Naive thymus-derived CD8-positive, alpha-beta T cell (primary cell): ENCODE results near the gene UNC5CL. TPM values are rescaled to one million over a fixed set of nuclear protein-coding genes. Genes with fewer than 3 reads are reported as not detected.
A peak's percentile ranks its signal among the peaks of the same experiment; 100 is the strongest.
"Not testable (repeated sequence)": the region's sequence is repeated elsewhere in the genome, so short reads cannot be mapped to it uniquely, and the experiment has no call there.

Experiments
- ATAC-seq, 2 donors: fragments of 150-1000 bp; cut with Tn5 transposase in 1 of 2; sonication (Bioruptor Pico), chemical (Tn5 transposase) in 1 of 2; 1 replicate in 1 of 2; 2 replicates in 1 of 2; pipeline ENCODE4 v1.10.0; 2021; ENCODE audit warnings: mild to moderate bottlenecking in 2 of 2, moderate library complexity in 2 of 2
- POLR2A ChIA-PET: fragments of 350-600 bp; sonication (Branson Sonifier 250); formaldehyde crosslinking; loops from one replicate; lab custom pipeline; 2021; ENCODE audit warnings: antibody characterized with exemption; lab: Charles Lee
- DNase-seq, 10 donors: peaks; one replicate each; pipeline versions ENCODE4 v3.0.0 to v3.0.0-alpha.2; 2020 to 2022
- H3K27ac Mint-ChIP-seq, 10 donors: one replicate each; pipeline ENCODE4 v1.8.0; 2020 to 2022; ENCODE audit warnings: mild to moderate bottlenecking in 10 of 10, mixed read lengths in 10 of 10, moderate library complexity in 4 of 10, inconsistent platforms in 1 of 10
- H3K27me3 Mint-ChIP-seq, 5 donors: one replicate each; pipeline ENCODE4 v1.8.0; 2021 to 2022; ENCODE audit warnings: mixed read lengths in 5 of 5
- H3K36me3 Mint-ChIP-seq, 3 donors: one replicate each; pipeline ENCODE4 v1.8.0; 2020 to 2022; ENCODE audit warnings: mixed read lengths in 3 of 3, mild to moderate bottlenecking in 2 of 3, inconsistent platforms in 1 of 3
- H3K4me1 Mint-ChIP-seq, 4 donors: one replicate each; pipeline ENCODE4 v1.8.0; 2021 to 2022; ENCODE audit warnings: mixed read lengths in 4 of 4
- H3K4me3 Mint-ChIP-seq, 10 donors: one replicate each; pipeline ENCODE4 v1.8.0; 2020 to 2022; ENCODE audit warnings: mild to moderate bottlenecking in 10 of 10, mixed read lengths in 10 of 10, moderate library complexity in 6 of 10, inconsistent platforms in 1 of 10
- H3K9me3 Mint-ChIP-seq, 9 donors: one replicate each; pipeline ENCODE4 v1.8.0; 2020 to 2022; ENCODE audit warnings: mixed read lengths in 9 of 9, mild to moderate bottlenecking in 3 of 9, inconsistent platforms in 1 of 9, moderate library complexity in 1 of 9
- polyA plus RNA-seq, 3 donors: library from polyadenylated mRNA; unstranded; fragments of 300-500 nt; fragmentation: Illumina TruSeq; gene quantifications; one replicate each; pipeline ENCODE4 v1.2.3, GENCODE V29; 2021
- total RNA-seq, 8 experiments: library from RNA in 2 of 8; stranded (reverse) in 2 of 8; gene quantifications; one replicate each; pipeline ENCODE4 v1.2.3 and lab custom pipeline; 2021 to 2026

Gene UNC5CL
- total and polyA plus RNA-seq, 5 experiments from 2014 or later: 0.07 to 7.3 (median 3.3) TPM; not detected in 1

GRCh38 chr6:41013466-41014153, 25.4 kb downstream of the UNC5CL start:
- ATAC-seq (no peak), DNase-seq (no peak)
- Mint-ChIP-seq H3K9me3 (peaks cover 0 to 6% (median 0%) of the 10 kb centered on the region in 9 donors), H3K4me1 (peaks cover 0 to 2% (median 0%) of the 10 kb centered on the region in 4 donors), H3K4me3 (no peak overlapping the region), H3K27me3 (peaks cover 0 to 11% (median 5%) of the 10 kb centered on the region in 5 donors), H3K36me3 (peaks cover 0 to 5% (median 0%) of the 10 kb centered on the region in 3 donors), H3K27ac (no peak overlapping the region)
- POLR2A ChIA-PET: no interaction called here

DNA sequence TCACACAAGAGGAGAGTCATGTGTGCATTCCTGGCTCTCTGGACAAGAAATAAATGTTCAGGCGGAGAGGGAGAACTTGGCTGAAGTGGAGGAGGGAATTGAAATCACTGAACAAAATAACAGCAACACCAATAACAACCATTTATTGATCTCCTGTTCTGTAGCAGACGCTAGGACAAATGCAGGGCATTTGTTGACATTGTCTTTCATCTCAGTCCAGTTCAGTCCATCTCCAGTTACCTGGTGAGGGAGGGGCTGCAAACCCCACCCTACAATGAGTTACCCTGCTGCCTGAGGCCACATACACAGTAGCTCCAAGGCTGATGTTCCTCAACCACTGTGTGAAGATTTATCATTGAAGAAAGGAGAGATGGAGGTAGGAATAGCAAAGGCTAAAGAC, 27.3 kb downstream of the UNC5CL start:
- Mint-ChIP-seq H3K9me3 (no peaks in the 10 kb centered on the region), H3K27ac (no peak overlapping the region), H3K4me1 (peaks cover 0 to 2% (median 0%) of the 10 kb centered on the region in 4 donors), H3K4me3 (no peak overlapping the region), H3K36me3 (no peaks in the 10 kb centered on the region), H3K27me3 (peaks cover 0 to 6% (median 2%) of the 10 kb centered on the region in 5 donors)
- ATAC-seq (no peak), DNase-seq (no peak)
- POLR2A ChIA-PET: no interaction called here

DNA sequence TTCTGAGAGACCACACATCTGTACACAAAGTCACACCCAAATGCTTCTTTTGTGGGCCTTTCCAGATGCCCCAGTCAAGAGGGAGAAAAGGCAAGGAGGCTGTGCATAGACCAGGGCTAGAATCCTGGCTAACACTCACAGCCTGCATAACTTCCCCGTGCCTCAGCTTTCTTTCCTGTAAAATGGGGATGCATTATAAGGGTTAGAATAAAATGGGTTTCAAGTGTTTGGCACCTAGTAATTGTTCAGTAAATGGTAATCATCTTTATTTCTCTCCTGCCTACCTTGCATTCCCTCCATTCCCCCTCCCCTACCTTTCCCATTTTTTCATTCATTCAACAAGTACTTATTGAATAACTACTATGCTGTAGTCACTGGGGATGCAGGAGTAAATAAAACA, 29.4 kb downstream of the UNC5CL start:
- H3K27me3 Mint-ChIP-seq: peaks cover 0 to 6% (median 4%) of the 10 kb centered on the region in 5 donors
- H3K36me3 Mint-ChIP-seq: no peaks in the 10 kb centered on the region
- H3K4me1 Mint-ChIP-seq: peaks cover 0 to 4% (median 1%) of the 10 kb centered on the region in 4 donors
- H3K4me3 Mint-ChIP-seq: no peak overlapping the region
- H3K9me3 Mint-ChIP-seq: no peaks in the 10 kb centered on the region
- no peak overlapping the region for H3K27ac Mint-ChIP-seq
- POLR2A ChIA-PET: no interaction called here
- no peak for DNase-seq
- no peak for ATAC-seq

GRCh38 chr6:41008011-41008410, 31.0 kb downstream of the UNC5CL start:
- Mint-ChIP-seq H3K27me3 (peaks cover 9 to 18% (median 15%) of the 10 kb centered on the region in 5 donors), H3K4me3 (no peak overlapping the region), H3K4me1 (peaks cover 0 to 4% (median 1%) of the 10 kb centered on the region in 4 donors), H3K27ac (no peak overlapping the region), H3K9me3 (no peaks in the 10 kb centered on the region), H3K36me3 (no peaks in the 10 kb centered on the region)
- ATAC-seq (no peak), DNase-seq (no peak)
- POLR2A ChIA-PET: interaction anchor here (0.6 kb wide), 1 partner anchor 16 kb away, joined by 3 read pairs; no protein-coding TSS in a partner anchor

DNA sequence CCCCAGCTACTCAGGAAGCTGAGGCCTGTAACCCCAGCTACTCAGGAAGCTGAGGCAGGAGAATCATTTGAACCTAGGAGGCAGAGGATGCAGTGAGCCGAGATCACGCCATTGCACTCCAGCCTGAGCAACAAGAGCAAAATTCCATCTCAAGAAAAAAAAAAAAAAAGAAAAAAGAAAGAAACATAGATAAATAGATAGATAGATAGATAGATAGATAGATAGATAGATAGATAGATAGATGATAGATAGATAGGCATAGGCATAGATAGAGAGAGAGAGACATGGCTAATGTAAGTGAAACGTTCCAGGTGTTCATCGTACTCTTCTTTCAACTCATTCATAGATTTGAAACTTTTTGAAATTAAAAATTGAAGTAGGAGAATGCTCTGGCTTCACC, 32.0 kb downstream of the UNC5CL start:
- Mint-ChIP-seq H3K27ac (peak overlapping the region in 1 of 10 donors; percentile 39), H3K27me3 (peaks cover 11 to 24% (median 19%) of the 10 kb centered on the region in 5 donors)
- H3K4me3 Mint-ChIP-seq, H3K36me3 Mint-ChIP-seq, H3K9me3 Mint-ChIP-seq, H3K4me1 Mint-ChIP-seq, DNase-seq, ATAC-seq, POLR2A ChIA-PET: not testable (repeated sequence)

GRCh38 chr6:41006217-41006616, 32.8 kb downstream of the UNC5CL start:
- H3K27me3 Mint-ChIP-seq: peaks cover 11 to 26% (median 20%) of the 10 kb centered on the region in 5 donors
- H3K4me1 Mint-ChIP-seq, H3K27ac Mint-ChIP-seq, POLR2A ChIA-PET, H3K4me3 Mint-ChIP-seq, H3K9me3 Mint-ChIP-seq, H3K36me3 Mint-ChIP-seq: not testable (repeated sequence)
- DNase-seq (peak; percentile 7 to 75 (median 55)), ATAC-seq (peak; percentile 59 to 72)

DNA sequence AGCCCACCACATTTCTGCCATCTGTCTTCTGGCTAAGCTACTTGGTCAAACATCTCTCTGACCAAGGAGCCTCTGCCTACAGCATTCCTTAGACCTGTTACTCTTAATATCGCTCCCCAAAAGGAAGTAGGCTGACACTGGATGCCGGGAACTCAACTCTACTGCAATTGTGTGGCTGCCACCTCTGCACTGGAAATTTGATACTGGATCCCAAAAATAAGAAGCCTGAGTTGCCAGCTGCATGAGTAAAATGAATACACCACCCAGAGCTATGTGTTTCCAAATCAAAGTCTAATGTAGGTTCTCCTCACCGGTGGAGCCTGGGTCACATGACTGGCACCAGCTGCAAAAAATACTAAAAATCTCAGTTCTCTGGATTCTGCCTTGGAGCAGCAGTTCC, 36.9 kb downstream of the UNC5CL start:
- Mint-ChIP-seq H3K27me3 (peaks cover 12 to 40% (median 31%) of the 10 kb centered on the region in 5 donors), H3K9me3 (no peaks in the 10 kb centered on the region), H3K36me3 (no peaks in the 10 kb centered on the region), H3K4me1 (peaks cover 0 to 4% (median under 1%) of the 10 kb centered on the region in 4 donors), H3K4me3 (no peak overlapping the region), H3K27ac (no peak overlapping the region)
- DNase-seq: no peak
- POLR2A ChIA-PET: no interaction called here
- no peak for ATAC-seq

DNA sequence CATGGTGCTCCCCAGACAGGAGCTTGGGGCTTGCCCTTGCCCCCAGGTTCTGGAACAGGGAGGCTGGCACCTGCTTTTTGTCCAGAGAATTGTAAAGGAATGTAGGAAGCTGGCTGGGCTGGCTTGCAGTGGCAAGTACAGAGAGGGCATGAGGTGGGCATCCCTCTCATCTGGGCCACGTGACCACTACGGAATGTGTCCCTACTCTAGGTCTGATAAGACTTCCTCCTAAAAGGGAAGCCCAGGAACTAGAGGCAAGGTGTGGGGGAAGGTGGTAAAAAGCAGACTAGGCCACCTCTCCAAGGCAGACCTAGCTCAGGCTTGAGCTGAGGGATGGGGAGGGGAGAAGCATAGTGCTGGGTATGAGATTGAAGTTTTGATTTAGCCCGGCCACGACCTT, 38.8 kb downstream of the UNC5CL start:
- H3K27ac Mint-ChIP-seq: peak overlapping the region in 1 of 10 donors; percentile 52

GRCh38 chr6:40999569-40999968, 39.5 kb downstream of the UNC5CL start:
- H3K4me3 Mint-ChIP-seq: no peak overlapping the region
- peaks cover 17 to 51% (median 40%) of the 10 kb centered on the region in 5 donors for H3K27me3 Mint-ChIP-seq
- POLR2A ChIA-PET: no interaction called here
- H3K27ac Mint-ChIP-seq: no peak overlapping the region
- no peaks in the 10 kb centered on the region for H3K36me3 Mint-ChIP-seq
- ATAC-seq: peak in 1 of 2 donors; percentile 37
- DNase-seq: peak in 1 of 10 donors; percentile 4
- no peaks in the 10 kb centered on the region for H3K9me3 Mint-ChIP-seq
- H3K4me1 Mint-ChIP-seq: no peaks in the 10 kb centered on the region

More for the DNA sequence above, 38.8 kb downstream of the UNC5CL start:
- Mint-ChIP-seq H3K4me1 (no peaks in the 10 kb centered on the region), H3K4me3 (no peak overlapping the region), H3K27me3 (peaks cover 17 to 51% (median 42%) of the 10 kb centered on the region in 5 donors), H3K9me3 (no peaks in the 10 kb centered on the region), H3K36me3 (no peaks in the 10 kb centered on the region)
- POLR2A ChIA-PET: no interaction called here
- no peak for ATAC-seq
- DNase-seq: no peak

- no peak for DNase-seq
- Mint-ChIP-seq H3K27ac (no peak overlapping the region), H3K9me3 (no peaks in the 10 kb centered on the region), H3K4me3 (no peak overlapping the region), H3K27me3 (peaks cover 18 to 49% (median 40%) of the 10 kb centered on the region in 5 donors), H3K4me1 (no peaks in the 10 kb centered on the region), H3K36me3 (no peaks in the 10 kb centered on the region)
- no peak for ATAC-seq
- POLR2A ChIA-PET: interaction anchor here (1.1 kb wide), 1 partner anchor 29 kb away, joined by 3 read pairs; no protein-coding TSS in a partner anchor
Observed at GRCh38 chr6:40998661-40999060, 40.4 kb downstream of the UNC5CL start.

GRCh38 chr6:40997234-40997957, 41.6 kb downstream of the UNC5CL start:
- DNase-seq: no peak
- Mint-ChIP-seq H3K4me1 (no peaks in the 10 kb centered on the region), H3K27me3 (peaks cover 14 to 47% (median 37%) of the 10 kb centered on the region in 5 donors), H3K27ac (peak overlapping the region in 1 of 10 donors; percentile 35), H3K9me3 (no peaks in the 10 kb centered on the region), H3K36me3 (no peaks in the 10 kb centered on the region), H3K4me3 (no peak overlapping the region)
- no peak for ATAC-seq
- POLR2A ChIA-PET: no interaction called here

- Mint-ChIP-seq H3K27ac (peak overlapping the region in 1 of 10 donors; percentile 35), H3K4me3 (no peak overlapping the region), H3K27me3 (peaks cover 14 to 46% (median 38%) of the 10 kb centered on the region in 5 donors), H3K9me3 (no peaks in the 10 kb centered on the region), H3K4me1 (no peaks in the 10 kb centered on the region), H3K36me3 (no peaks in the 10 kb centered on the region)
- DNase-seq (no peak), ATAC-seq (no peak)
- POLR2A ChIA-PET: no interaction called here
Observed at GRCh38 chr6:40996591-40997233, 42.3 kb downstream of the UNC5CL start.
